ENCODE measurements around the gene COIL.
A peak's percentile ranks its signal among the peaks of the same experiment; 100 is the strongest.

COIL gene

GRCh38 chr17:56933868-56934267, 27.0 kb downstream of the COIL start:
- no peak for DNase-seq (ENCODE audit: low read depth)

GRCh38 chr17:56933151-56933745, 27.6 kb downstream of the COIL start:
- no peak for DNase-seq (ENCODE audit: low read depth)

- DNase-seq (ENCODE audit: low read depth): no peak
These were observed 30.0 kb downstream of the COIL start for GRCh38 chr17:56930739-56931337.

- no peak for DNase-seq (ENCODE audit: low read depth)
These were observed 31.4 kb downstream of the COIL start for GRCh38 chr17:56929362-56929969.

GRCh38 chr17:56928586-56928985, 32.3 kb downstream of the COIL start:
- DNase-seq (ENCODE audit: low read depth): no peak

- no peak for DNase-seq (ENCODE audit: low read depth)
These were observed 34.1 kb downstream of the COIL start for GRCh38 chr17:56926704-56927103.

- DNase-seq (ENCODE audit: low read depth): no peak
These were observed 34.6 kb downstream of the COIL start for GRCh38 chr17:56926270-56926669.

GRCh38 chr17:56925088-56925487, 35.8 kb downstream of the COIL start:
- no peak for DNase-seq (ENCODE audit: low read depth)

GRCh38 chr17:56919717-56920116, 41.1 kb downstream of the COIL start:
- DNase-seq (ENCODE audit: low read depth): no peak

- no peak for DNase-seq (ENCODE audit: low read depth)
These were observed 41.9 kb downstream of the COIL start for GRCh38 chr17:56918916-56919315.

GRCh38 chr17:56917559-56918296, 43.1 kb downstream of the COIL start:
- no peak for DNase-seq (ENCODE audit: low read depth)

- no peak for DNase-seq (ENCODE audit: low read depth)
These were observed 46.1 kb downstream of the COIL start for GRCh38 chr17:56914581-56915273.

GRCh38 chr17:56913867-56914580, 46.8 kb downstream of the COIL start, which contains the start of gene TRIM25:
Gene TRIM25 (minus strand): TSS chr17:56914049. CDS start chr17:56913988, 61 bp downstream.
- DNase-seq (ENCODE audit: low read depth): peak; percentile 75

GRCh38 chr17:56913353-56913866, 47.4 kb downstream of the COIL start:
- no peak for DNase-seq (ENCODE audit: low read depth)

GRCh38 chr17:56913000-56913311, 47.9 kb downstream of the COIL start:
- DNase-seq (ENCODE audit: low read depth): no peak

- no peak for DNase-seq (ENCODE audit: low read depth)
These were observed 48.5 kb downstream of the COIL start for GRCh38 chr17:56912105-56912999.

- DNase-seq (ENCODE audit: low read depth): no peak
These were observed 50.2 kb downstream of the COIL start for GRCh38 chr17:56910509-56911235.

GRCh38 chr17:56909742-56910508, 50.9 kb downstream of the COIL start:
- no peak for DNase-seq (ENCODE audit: low read depth)

- no peak for DNase-seq (ENCODE audit: low read depth)
These were observed 52.8 kb downstream of the COIL start for GRCh38 chr17:56908001-56908542.

All from HS-27A (cell line).